Adrenal gland (tissue), 12 donors: Measurements from ENCODE around the gene GRK1. TPM values are rescaled to one million over a fixed set of nuclear protein-coding genes. Genes with fewer than 3 reads are reported as not detected.

ENCODE experiments used
- DNase-seq, 7 donors: peaks; one replicate each; pipeline ENCODE4 v3.0.0-alpha.2; 2019 to 2020
- H3K27ac ChIP-seq, 5 donors: fragments of 200-600 bp; sonication (generic) in 4 of 5; 1 replicate in 3 of 5; 2 replicates in 2 of 5; pipeline versions ENCODE4 v1.5.1 to v1.8.0; 2016 to 2020; ENCODE audit warnings: mild to moderate bottlenecking in 1 of 5
- H3K27me3 ChIP-seq: fragments of 200-600 bp; 2 replicates; pipeline ENCODE4 v1.8.0; 2021
- H3K36me3 ChIP-seq, 2 donors: fragments of 200-600 bp; replicated peaks in 1 of 2; 1 replicate in 1 of 2; 2 replicates in 1 of 2; pipeline versions ENCODE4 v1.5.1 to v1.8.0; 2018 to 2022
- H3K4me1 ChIP-seq, 2 donors: fragments of 200-600 bp; replicated peaks in 1 of 2; 1 replicate in 1 of 2; 2 replicates in 1 of 2; pipeline versions ENCODE4 v1.5.1 to v1.8.0; 2018 to 2021
- H3K4me3 ChIP-seq, 4 donors: fragments of 200-600 bp; sonication (generic) in 3 of 4; one replicate each; pipeline ENCODE4 v1.5.1; 2016 to 2018
- H3K9me3 ChIP-seq, 3 donors: fragments of 200-600 bp; sonication (generic) in 1 of 3; replicated peaks in 1 of 3; 1 replicate in 2 of 3; 2 replicates in 1 of 3; pipeline versions ENCODE4 v1.5.1 to v1.8.0; 2016 to 2021
- POLR2A ChIP-seq, 2 donors: fragments of 450-650 bp; IDR thresholded peaks; one replicate each; pipeline ENCODE4 v1.6.1; 2017; ENCODE audit warnings: antibody characterized with exemption in 2 of 2, mild to moderate bottlenecking in 2 of 2, moderate library complexity in 1 of 2
- WGBS, 4 donors: extraction: QIAGEN DNeasy Blood & Tissue Kit in 2 of 4; methylation state at CpG; one replicate each; pipeline versions ENCODE4 v1.1.5 to v1.1.7; 2013 to 2017; 5-methylcytosine and 5-hydroxymethylcytosine counted together
- intact Hi-C, 2 donors: fragments of 100-400 bp; cut with DNase I; formaldehyde crosslinking; loops; one replicate each; pipeline versions ENCODE4 v1.14.1 to v1.15.0; 2022 to 2023
- polyA plus RNA-seq, 3 donors: library from polyadenylated mRNA; stranded (reverse); fragments of 200-250 nt in 2 of 3; fragments of 350-450 nt in 1 of 3; fragmentation: Illumina TruSeq in 1 of 3; extraction: RNeasy Lipid Tissue Mini Kit (QIAGEN cat#74804) in 1 of 3; gene quantifications; one replicate each; pipeline ENCODE4 v1.2.3, GENCODE V29; 2013 to 2014
- total RNA-seq, 9 donors: library from RNA; depleted of rRNA in 4 of 9; stranded (reverse); fragments of >200 nt in 4 of 9; fragments of 120-200 nt in 1 of 9; fragmentation: NEBNext Ultra II Directional in 1 of 9; extraction: Animal tissue kit (Norgen Biotek cat#: 25700) in 1 of 9; gene quantifications; one replicate each; pipeline versions ENCODE4 v1.1.0 to v1.2.4, GENCODE V29; 2013 to 2023
- TF ChIP-seq, protein P1 (sequence below), 6 experiments: fragments of 450-650 bp in 4 of 6; fragments of 200-600 bp in 2 of 6; sonication (generic) in 1 of 6; IDR thresholded peaks; 1 replicate in 5 of 6; 2 replicates in 1 of 6; pipeline versions ENCODE4 v1.5.1 to v1.8.0; 2016 to 2021; ENCODE audit warnings: antibody characterized with exemption in 6 of 6, mild to moderate bottlenecking in 2 of 6, moderate library complexity in 1 of 6
- donor health status: healthy with polysubstance abuse.
- donor health status: Bipolar disorder and iron deficiency.
- donor health status: DM: yes; HTN: yes; CAD: no.
- donor health status: DM: no; HTN: no; CAD: no.
- donor health status: DM: no; HTN: no; CAD: no.
- donor health status: DM: yes; HTN: yes; CAD: no.

GRK1 gene
- total and polyA plus RNA-seq, 12 donors = 0.04 to 0.38 (median 0.22) TPM; not detected in 9

DNA sequence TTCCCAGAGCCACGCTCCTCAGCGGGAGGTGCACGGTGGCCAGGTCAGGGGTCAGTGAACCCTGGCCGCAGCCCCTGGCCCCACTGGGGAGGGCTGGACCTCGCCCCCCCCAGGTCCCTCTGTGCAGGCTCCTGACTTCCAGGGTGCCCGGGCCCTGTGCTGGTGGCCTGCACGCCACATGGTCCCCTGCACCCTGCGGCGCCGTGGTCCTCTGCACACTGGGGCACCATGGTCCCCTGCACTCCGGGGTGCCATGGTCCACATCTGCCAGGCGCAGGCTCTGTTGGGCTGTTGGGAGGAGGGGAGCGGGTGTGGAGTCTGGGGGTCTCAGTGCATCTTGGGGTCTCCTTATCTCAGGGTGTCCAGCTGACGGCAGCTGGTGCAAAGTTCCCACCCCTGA is 68.7 kb downstream of the GRK1 start:
- no peak for DNase-seq
- H3K9me3 ChIP-seq = no peaks in the 10 kb centered on the region
- no peak for TF ChIP-seq POLR2A (IDR thresholded peaks at IDR 0.05)
- TF ChIP-seq, protein P1, sequence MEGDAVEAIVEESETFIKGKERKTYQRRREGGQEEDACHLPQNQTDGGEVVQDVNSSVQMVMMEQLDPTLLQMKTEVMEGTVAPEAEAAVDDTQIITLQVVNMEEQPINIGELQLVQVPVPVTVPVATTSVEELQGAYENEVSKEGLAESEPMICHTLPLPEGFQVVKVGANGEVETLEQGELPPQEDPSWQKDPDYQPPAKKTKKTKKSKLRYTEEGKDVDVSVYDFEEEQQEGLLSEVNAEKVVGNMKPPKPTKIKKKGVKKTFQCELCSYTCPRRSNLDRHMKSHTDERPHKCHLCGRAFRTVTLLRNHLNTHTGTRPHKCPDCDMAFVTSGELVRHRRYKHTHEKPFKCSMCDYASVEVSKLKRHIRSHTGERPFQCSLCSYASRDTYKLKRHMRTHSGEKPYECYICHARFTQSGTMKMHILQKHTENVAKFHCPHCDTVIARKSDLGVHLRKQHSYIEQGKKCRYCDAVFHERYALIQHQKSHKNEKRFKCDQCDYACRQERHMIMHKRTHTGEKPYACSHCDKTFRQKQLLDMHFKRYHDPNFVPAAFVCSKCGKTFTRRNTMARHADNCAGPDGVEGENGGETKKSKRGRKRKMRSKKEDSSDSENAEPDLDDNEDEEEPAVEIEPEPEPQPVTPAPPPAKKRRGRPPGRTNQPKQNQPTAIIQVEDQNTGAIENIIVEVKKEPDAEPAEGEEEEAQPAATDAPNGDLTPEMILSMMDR (IDR thresholded peaks at IDR 0.05) = no peak
- WGBS, 4 donors = 77 to 93% (median 86%) methylated on average over 4 to 14 of the region's 14 CpGs
- no peaks in the 10 kb centered on the region for H3K4me1 ChIP-seq
- H3K27ac ChIP-seq = no peak overlapping the region
- no peak overlapping the region for H3K4me3 ChIP-seq
- peaks cover 4% of the 10 kb centered on the region for H3K27me3 ChIP-seq
- no peaks in the 10 kb centered on the region for H3K36me3 ChIP-seq
- intact Hi-C loops = no loop called here

DNA sequence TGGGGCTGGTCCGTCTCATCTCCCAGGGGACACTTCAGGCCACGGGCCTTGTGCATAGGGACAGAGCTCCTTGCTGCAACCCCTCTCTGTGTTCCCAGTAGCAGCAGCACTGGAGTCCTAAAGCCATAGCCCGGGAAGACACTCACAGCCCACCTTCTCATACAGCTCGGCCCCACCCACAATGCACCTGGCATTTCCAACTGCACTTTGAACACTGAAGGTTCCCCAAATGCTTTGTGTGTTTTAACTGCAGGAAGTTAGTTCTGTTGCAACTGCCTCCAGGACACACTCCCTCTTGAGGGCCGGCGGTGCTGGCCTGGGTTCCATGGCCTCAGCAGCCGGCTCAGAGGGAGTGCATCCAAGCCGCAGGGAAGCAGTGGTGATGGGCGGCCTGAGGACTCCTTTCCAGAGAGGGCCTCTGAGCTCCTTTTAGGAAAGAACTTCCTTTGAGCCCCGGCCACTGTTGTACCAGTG is 69.3 kb downstream of the GRK1 start:
- no peak overlapping the region for H3K4me3 ChIP-seq
- intact Hi-C loops = no loop called here
- no peaks in the 10 kb centered on the region for H3K27me3 ChIP-seq
- H3K27ac ChIP-seq = no peak overlapping the region
- no peak for DNase-seq
- TF ChIP-seq POLR2A (IDR thresholded peaks at IDR 0.05) = no peak
- TF ChIP-seq, protein P1 (IDR thresholded peaks at IDR 0.05) = no peak
- WGBS, 4 donors = 68 to 97% (median 77%) methylated on average over 4 to 10 of the region's 10 CpGs
- no peaks in the 10 kb centered on the region for H3K36me3 ChIP-seq
- H3K4me1 ChIP-seq = no peaks in the 10 kb centered on the region
- H3K9me3 ChIP-seq = no peaks in the 10 kb centered on the region

DNA sequence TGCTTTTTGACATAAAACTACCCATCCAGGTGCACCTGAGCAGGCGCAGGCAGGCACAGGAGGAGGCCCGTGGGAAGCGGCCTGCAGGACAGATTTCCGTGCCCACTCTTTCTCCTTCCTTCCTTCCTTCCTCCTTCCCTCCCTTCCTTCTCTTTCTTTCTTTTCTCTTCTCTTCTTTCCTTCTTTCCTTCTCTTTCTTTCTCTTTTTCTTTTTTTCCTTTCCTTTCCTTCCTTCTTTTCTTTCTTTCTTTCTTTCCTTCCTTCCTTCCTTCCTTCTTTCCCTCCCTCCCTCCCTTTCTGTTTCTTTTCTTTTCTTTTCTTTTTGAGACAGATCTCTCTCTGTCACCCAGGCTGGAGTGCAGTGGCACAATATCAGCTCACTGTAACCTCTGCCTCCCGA is 70.8 kb downstream of the GRK1 start:
- Histone ChIP-seq H3K4me3 (no peak overlapping the region), H3K27me3 (no peaks in the 10 kb centered on the region), H3K36me3 (no peaks in the 10 kb centered on the region), H3K4me1 (no peaks in the 10 kb centered on the region), H3K27ac (no peak overlapping the region), H3K9me3 (no peaks in the 10 kb centered on the region)
- TF ChIP-seq POLR2A (IDR thresholded peaks at IDR 0.05) = no peak
- TF ChIP-seq, protein P1 (IDR thresholded peaks at IDR 0.05) = no peak
- WGBS, 4 donors = 73 to 83% (median 80%) methylated on average over 5 of the region's 5 CpGs
- intact Hi-C loops = no loop called here
- no peak for DNase-seq

DNA sequence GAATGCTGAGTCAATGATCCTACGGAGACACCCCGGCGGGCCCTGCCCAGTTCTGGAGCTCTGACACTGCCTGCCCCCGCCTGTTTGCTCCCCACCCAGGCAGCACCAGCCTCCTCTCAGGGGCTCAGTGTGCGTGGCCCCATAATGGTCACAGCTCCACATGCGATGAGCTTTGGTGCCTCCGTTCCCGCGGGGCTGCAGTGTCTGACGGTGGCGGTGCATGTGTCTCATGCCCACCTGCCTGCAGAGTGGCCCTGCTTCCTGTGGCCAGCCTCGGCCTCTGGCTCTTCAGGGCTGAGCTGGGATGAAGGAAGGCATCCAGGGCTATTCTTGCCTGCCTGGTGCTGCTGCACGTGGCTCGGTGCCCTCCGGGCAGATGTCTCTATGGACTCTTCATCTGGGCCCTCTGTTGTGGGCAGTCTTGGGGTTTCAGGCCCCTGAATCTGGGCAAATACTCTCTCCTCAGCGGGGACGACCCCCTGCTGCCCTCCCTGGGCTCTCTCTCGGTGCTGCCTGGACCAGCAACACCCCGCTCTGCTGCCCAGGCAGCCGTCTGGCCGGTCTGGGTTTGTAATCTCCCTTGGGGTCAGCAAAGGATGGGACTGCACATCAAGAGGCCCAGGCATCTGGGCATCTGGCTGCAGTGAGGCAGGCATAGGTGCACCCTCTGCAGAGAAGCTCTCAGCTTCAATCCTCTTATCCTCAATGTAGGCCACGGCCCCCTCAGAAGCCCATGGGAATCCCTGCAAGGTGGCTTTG is 72.7 kb downstream of the GRK1 start:
- H3K4me1 ChIP-seq = no peaks in the 10 kb centered on the region
- no peak overlapping the region for H3K27ac ChIP-seq
- no peaks in the 10 kb centered on the region for H3K27me3 ChIP-seq
- no peak for DNase-seq
- 56 to 87% (median 77%) methylated on average over 5 to 22 of the region's 22 CpGs for WGBS, 4 donors
- no peaks in the 10 kb centered on the region for H3K36me3 ChIP-seq
- intact Hi-C loops = no loop called here
- TF ChIP-seq, protein P1 (IDR thresholded peaks at IDR 0.05) = no peak
- no peak for TF ChIP-seq POLR2A (IDR thresholded peaks at IDR 0.05)
- H3K4me3 ChIP-seq = no peak overlapping the region
- H3K9me3 ChIP-seq = no peaks in the 10 kb centered on the region
